GM08714 (cell line): ENCODE measurements around the gene ZG16.
"Not testable (repeated sequence)": the region's sequence is repeated elsewhere in the genome, so short reads cannot be mapped to it uniquely, and the experiment has no call there.

Source experiments
- H3K4me3 ChIP-seq: fragments of 200-500 bp; sonication (Bioruptor generic); 2 replicates; pipeline ENCODE4 v1.5.1; 2014; ENCODE audit warnings: mild to moderate bottlenecking, low read length, inconsistent platforms
- ZNF274 ChIP-seq: IDR thresholded peaks from 2 replicates; pipeline ENCODE4 v1.6.1; 2012; ENCODE audit warnings: mild to moderate bottlenecking, low read depth, low read length

The ZG16 gene

GRCh38 chr16:29790183-29790948, 12.3 kb downstream of the ZG16 start, which contains the start of gene KIF22:
Gene KIF22, plus strand, starts transcription at chr16:29790751. Its CDS starts 9 bp downstream, at chr16:29790760.
- no peak for TF ChIP-seq ZNF274
- H3K4me3 ChIP-seq, result peak within 1 kb of the TSS; percentile 76

- H3K4me3 ChIP-seq, result peak overlapping the region; percentile 76
- no peak for TF ChIP-seq ZNF274
Observed at GRCh38 chr16:29790949-29791844, 13.1 kb downstream of the ZG16 start.

GRCh38 chr16:29791845-29792807, 14.1 kb downstream of the ZG16 start:
- peak overlapping the region; percentile 76 for H3K4me3 ChIP-seq
- no peak for TF ChIP-seq ZNF274

GRCh38 chr16:29793153-29793552, 15.1 kb downstream of the ZG16 start:
- not testable (repeated sequence) for H3K4me3 ChIP-seq

- no peak for TF ChIP-seq ZNF274
- H3K4me3 ChIP-seq, result no peak overlapping the region
Observed at GRCh38 chr16:29794231-29794710, 16.2 kb downstream of the ZG16 start.

- TF ChIP-seq ZNF274, result no peak
- H3K4me3 ChIP-seq, result no peak overlapping the region
Observed at GRCh38 chr16:29802416-29802935, 24.4 kb downstream of the ZG16 start.

- no peak overlapping the region for H3K4me3 ChIP-seq
- TF ChIP-seq ZNF274, result no peak
Observed at GRCh38 chr16:29804020-29804419, 26.0 kb downstream of the ZG16 start.

GRCh38 chr16:29804455-29805231, 26.6 kb downstream of the ZG16 start:
- H3K4me3 ChIP-seq, result peak overlapping the region; percentile 78
- TF ChIP-seq ZNF274, result no peak

GRCh38 chr16:29805232-29806098, 27.4 kb downstream of the ZG16 start:
- peak overlapping the region; percentile 78 for H3K4me3 ChIP-seq
- TF ChIP-seq ZNF274, result no peak

- H3K4me3 ChIP-seq, result peak within 1 kb of the TSS; percentile 77
- no peak for TF ChIP-seq ZNF274
Observed at GRCh38 chr16:29806099-29806579, 28.1 kb downstream of the ZG16 start, which contains the start of gene MAZ. Gene MAZ, plus strand, starts transcription at chr16:29806529. Its CDS starts 173 bp downstream, at chr16:29806702.

GRCh38 chr16:29806641-29807425, 28.8 kb downstream of the ZG16 start:
- TF ChIP-seq ZNF274, result no peak
- H3K4me3 ChIP-seq, result peak overlapping the region; percentile 77
